ENCODE results near the gene KLHL40. TPM values are rescaled to one million over a fixed set of nuclear protein-coding genes. Genes with fewer than 3 reads are reported as not detected.

The KLHL40 gene
- polyA plus RNA-seq, 1 donor (not counting 4 experiments of a cell fraction or from before 2014, with no cell fraction given), result not detected

DNA sequence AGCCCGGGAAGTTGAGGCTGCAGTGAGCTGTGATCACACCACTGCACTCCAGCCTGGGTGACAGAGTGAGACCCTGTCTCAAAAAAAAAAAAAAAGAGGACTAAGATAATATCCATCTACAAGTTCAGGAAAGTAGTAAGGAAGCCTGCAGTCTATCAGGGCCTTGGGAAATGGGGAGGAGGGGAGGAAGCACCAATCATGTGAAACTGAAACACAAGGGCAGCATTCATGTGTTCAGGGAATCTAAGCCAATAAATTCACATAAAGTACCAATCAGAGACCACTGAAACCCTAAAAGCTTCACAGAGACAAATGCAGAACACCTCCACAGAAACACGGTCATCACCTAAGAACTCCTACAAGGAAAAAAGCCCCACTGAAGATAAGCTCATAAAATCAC lies 40.1 kb downstream of the KLHL40 start:
- TF ChIP-seq EZH2 (IDR thresholded peaks at IDR 0.05; ENCODE audit: low read length), result no peak
- TF ChIP-seq CTCF (optimal IDR thresholded peaks at IDR 0.05 in 1 of 3, IDR thresholded peaks at IDR 0.05 in 1 of 3, conservative IDR thresholded peaks at IDR 0.05 in 1 of 3; ENCODE audit: extremely low read depth in 1 of 3, insufficient read depth in 2 of 3, low read length in 3 of 3), result no peak
- Histone ChIP-seq H2AFZ (ENCODE audit: control insufficient read depth, low read length) (no peak overlapping the region), H3K27me3 (ENCODE audit: control insufficient read depth, extremely low read depth, insufficient read depth, low read length) (peaks cover 2% of the 10 kb centered on the region), H3K4me1 (ENCODE audit: control insufficient read depth, extremely low read depth, insufficient read depth, low read length) (no peaks in the 10 kb centered on the region), H3K9me1 (ENCODE audit: control insufficient read depth, extremely low read depth, insufficient read depth, low read length) (no peaks in the 10 kb centered on the region), H3K27ac (ENCODE audit: control insufficient read depth, insufficient read depth, low read length) (no peak overlapping the region), H3K4me3 (ENCODE audit: control insufficient read depth in 2 of 3, extremely low read depth in 1 of 3, insufficient read depth in 2 of 3, low read depth in 1 of 3, low read length in 3 of 3) (no peak overlapping the region), H3K36me3 (ENCODE audit: control insufficient read depth in 2 of 2, extremely low read depth in 1 of 2, insufficient read depth in 2 of 2, low read length in 2 of 2) (no peaks in the 10 kb centered on the region), H3K4me2 (ENCODE audit: control insufficient read depth, extremely low read depth, insufficient read depth, low read depth, low read length) (no peak overlapping the region), H3K79me2 (ENCODE audit: control insufficient read depth, insufficient read depth, low read length) (no peaks in the 10 kb centered on the region), H3K9me3 (ENCODE audit: control insufficient read depth, low read depth, low read length) (no peaks in the 10 kb centered on the region), H4K20me1 (ENCODE audit: control insufficient read depth, extremely low read depth, insufficient read depth, low read length) (no peaks in the 10 kb centered on the region), H3K9ac (ENCODE audit: control insufficient read depth, extremely low read depth, insufficient read depth, low read length) (no peak overlapping the region)
- DNase-seq (ENCODE audit: low read depth, low spot score), result no peak
- FAIRE-seq, result no peak
- dilution Hi-C loops (cut with MboI; ENCODE audit: extremely low pct_ligation_motif_present, low sequenced_read_pairs), result no loop called here

GRCh38 chr3:42728056-42728455 lies 42.7 kb downstream of the KLHL40 start:
- Histone ChIP-seq H3K36me3 (ENCODE audit: control insufficient read depth in 2 of 2, extremely low read depth in 1 of 2, insufficient read depth in 2 of 2, low read length in 2 of 2) (no peaks in the 10 kb centered on the region), H2AFZ (ENCODE audit: control insufficient read depth, low read length) (no peak overlapping the region), H3K79me2 (ENCODE audit: control insufficient read depth, insufficient read depth, low read length) (no peaks in the 10 kb centered on the region), H3K4me2 (ENCODE audit: control insufficient read depth, extremely low read depth, insufficient read depth, low read depth, low read length) (no peak overlapping the region), H3K27ac (ENCODE audit: control insufficient read depth, insufficient read depth, low read length) (no peak overlapping the region), H3K9me1 (ENCODE audit: control insufficient read depth, extremely low read depth, insufficient read depth, low read length) (no peaks in the 10 kb centered on the region), H3K4me3 (ENCODE audit: control insufficient read depth in 2 of 3, extremely low read depth in 1 of 3, insufficient read depth in 2 of 3, low read depth in 1 of 3, low read length in 3 of 3) (no peak overlapping the region), H3K9me3 (ENCODE audit: control insufficient read depth, low read depth, low read length) (no peaks in the 10 kb centered on the region), H3K4me1 (ENCODE audit: control insufficient read depth, extremely low read depth, insufficient read depth, low read length) (no peaks in the 10 kb centered on the region), H3K27me3 (ENCODE audit: control insufficient read depth, extremely low read depth, insufficient read depth, low read length) (peaks cover 6% of the 10 kb centered on the region), H3K9ac (ENCODE audit: control insufficient read depth, extremely low read depth, insufficient read depth, low read length) (no peak overlapping the region), H4K20me1 (ENCODE audit: control insufficient read depth, extremely low read depth, insufficient read depth, low read length) (no peaks in the 10 kb centered on the region)
- no peak for FAIRE-seq
- TF ChIP-seq EZH2 (IDR thresholded peaks at IDR 0.05; ENCODE audit: low read length), result no peak
- TF ChIP-seq CTCF (optimal IDR thresholded peaks at IDR 0.05 in 1 of 3, IDR thresholded peaks at IDR 0.05 in 1 of 3, conservative IDR thresholded peaks at IDR 0.05 in 1 of 3; ENCODE audit: extremely low read depth in 1 of 3, insufficient read depth in 2 of 3, low read length in 3 of 3), result no peak
- DNase-seq (ENCODE audit: low read depth, low spot score), result no peak
- dilution Hi-C loops (cut with MboI; ENCODE audit: extremely low pct_ligation_motif_present, low sequenced_read_pairs), result no loop called here
